H1 (cell line): ENCODE data around the gene ATP5PB. TPM values are rescaled to one million over a fixed set of nuclear protein-coding genes. Genes with fewer than 3 reads are reported as not detected.

ENCODE experiments used
- CTCF ChIA-PET: fragments of 300-600 bp; sonication (Branson Sonifier 250); formaldehyde crosslinking; loops from one replicate; lab custom pipeline; 2021; ENCODE audit not compliant: partially characterized antibody; lab: Charles Lee
- POLR2A ChIA-PET: fragments of 300-600 bp; sonication (Branson Sonifier 250); formaldehyde crosslinking; loops from one replicate; lab custom pipeline; 2021; ENCODE audit warnings: inconsistent platforms; ENCODE audit not compliant: partially characterized antibody; lab: Charles Lee
- DNase-seq, 2 experiments: peaks; one replicate each; pipeline versions ENCODE4 v3.0.0 to v3.0.0-alpha.2; 2010 to 2022; ENCODE audit warnings: low spot score in 2 of 2, low read depth in 1 of 2, mixed read lengths in 1 of 2
- FAIRE-seq: peaks from 2 replicates; lab custom pipeline; 2011; peaks lifted over from hg19 to GRCh38; lab: Jason Lieb, UNC
- H2AFZ ChIP-seq: 2 replicates; pipeline ENCODE4 v1.8.1; 2012; ENCODE audit warnings: low read length, inconsistent platforms
- H2AK5ac ChIP-seq: 2 replicates; pipeline ENCODE4 v1.6.1; 2013; ENCODE audit warnings: low read depth, low read length
- H2BK120ac ChIP-seq: replicated peaks from 2 replicates; pipeline ENCODE3; 2013; ENCODE audit warnings: low read depth, low read length, inconsistent platforms
- H2BK12ac ChIP-seq: 2 replicates; pipeline ENCODE4 v1.6.1; 2013; ENCODE audit warnings: low read depth, low read length
- H2BK15ac ChIP-seq: 2 replicates; pipeline ENCODE4 v1.6.1; 2013; ENCODE audit warnings: low read length
- H2BK20ac ChIP-seq: 2 replicates; pipeline ENCODE4 v1.6.1; 2013; ENCODE audit warnings: low read length
- H2BK5ac ChIP-seq: 2 replicates; pipeline ENCODE4 v1.6.1; 2013; ENCODE audit warnings: low read depth, low read length
- H3K14ac ChIP-seq: 2 replicates; pipeline ENCODE4 v1.6.1; 2013; ENCODE audit warnings: inconsistent platforms; ENCODE audit not compliant: insufficient read length
- H3K18ac ChIP-seq: 2 replicates; pipeline ENCODE4 v1.6.1; 2013; ENCODE audit warnings: low read length; ENCODE audit errors: extremely low read depth
- H3K23ac ChIP-seq: 2 replicates; pipeline ENCODE4 v1.6.1; 2013; ENCODE audit warnings: inconsistent platforms; ENCODE audit not compliant: insufficient read length
- H3K23me2 ChIP-seq: 2 replicates; pipeline ENCODE4 v1.6.1; 2013; ENCODE audit warnings: low read depth, low read length
- H3K27ac ChIP-seq: 2 replicates; pipeline ENCODE4 v1.6.1; 2011; ENCODE audit warnings: low read depth, low read length, inconsistent platforms
- H3K27me3 ChIP-seq, 4 experiments: replicated peaks in 1 of 4; 1 replicate in 1 of 4; 2 replicates in 3 of 4; pipeline versions ENCODE4 v1.6.1 to v1.8.1; 2011 to 2013; ENCODE audit warnings: low read length in 3 of 4, mild to moderate bottlenecking in 3 of 4, inconsistent platforms in 2 of 4, mixed read lengths in 2 of 4, moderate library complexity in 1 of 4; ENCODE audit not compliant: control insufficient read depth in 3 of 4, insufficient read depth in 3 of 4; ENCODE audit errors: extremely low read depth in 1 of 4
- H3K36me3 ChIP-seq, 4 experiments: 2 replicates each; pipeline versions ENCODE4 v1.6.1 to v1.8.1; 2011 to 2013; ENCODE audit warnings: mild to moderate bottlenecking in 4 of 4, low read length in 3 of 4, moderate library complexity in 2 of 4, control low read depth in 1 of 4, inconsistent platforms in 1 of 4; ENCODE audit not compliant: insufficient read depth in 4 of 4, control insufficient read depth in 2 of 4
- H3K4ac ChIP-seq: replicated peaks from 2 replicates; pipeline ENCODE3; 2013; ENCODE audit warnings: low read length, low read depth, mixed read lengths, inconsistent platforms; ENCODE audit not compliant: insufficient read length
- H3K4me1 ChIP-seq, 4 experiments: replicated peaks in 1 of 4; 1 replicate in 1 of 4; 2 replicates in 3 of 4; pipeline versions ENCODE4 v1.6.1 to v1.8.1; 2011 to 2013; ENCODE audit warnings: low read length in 3 of 4, inconsistent platforms in 2 of 4, mixed read lengths in 1 of 4; ENCODE audit not compliant: insufficient read depth in 4 of 4, control insufficient read depth in 3 of 4
- H3K4me2 ChIP-seq, 2 experiments: 2 replicates each; pipeline versions ENCODE4 v1.6.1 to v1.8.1; 2011 to 2013; ENCODE audit warnings: low read depth in 2 of 2, low read length in 2 of 2, control low read depth in 1 of 2, inconsistent platforms in 1 of 2, mild to moderate bottlenecking in 1 of 2; ENCODE audit not compliant: insufficient read depth in 1 of 2
- H3K4me3 ChIP-seq, 4 experiments: fragments of 200-600, 300-600 bp in 1 of 4; sonication (generic), shearing (Covaris generic), sonication (Bioruptor Twin) in 1 of 4; 2 replicates each; pipeline versions ENCODE4 v1.5.1 to v1.8.1; 2011 to 2016; ENCODE audit warnings: low read length in 4 of 4, low read depth in 3 of 4, control low read depth in 2 of 4, inconsistent platforms in 2 of 4, mild to moderate bottlenecking in 2 of 4, mixed read lengths in 1 of 4, moderate library complexity in 1 of 4; ENCODE audit not compliant: insufficient read depth in 2 of 4; ENCODE audit errors: extremely low read depth in 1 of 4
- H3K56ac ChIP-seq: replicated peaks from 2 replicates; pipeline ENCODE3; 2013; ENCODE audit warnings: low read depth, mild to moderate bottlenecking, mixed read lengths, low read length, inconsistent platforms; ENCODE audit not compliant: insufficient read length
- H3K79me1 ChIP-seq: 2 replicates; pipeline ENCODE4 v1.6.1; 2013; ENCODE audit warnings: low read depth, low read length, control low read depth
- H3K79me2 ChIP-seq, 2 experiments: 2 replicates each; pipeline versions ENCODE4 v1.6.1 to v1.8.1; 2012 to 2013; ENCODE audit warnings: low read length in 2 of 2, mild to moderate bottlenecking in 2 of 2, inconsistent platforms in 1 of 2; ENCODE audit not compliant: insufficient read depth in 2 of 2, control insufficient read depth in 1 of 2
- H3K9ac ChIP-seq, 4 experiments: replicated peaks in 1 of 4; 1 replicate in 1 of 4; 2 replicates in 3 of 4; pipeline versions ENCODE4 v1.6.1 to v1.8.1; 2011 to 2013; ENCODE audit warnings: low read depth in 3 of 4, low read length in 3 of 4, control low read depth in 2 of 4, mild to moderate bottlenecking in 2 of 4, moderate library complexity in 2 of 4, inconsistent platforms in 1 of 4; ENCODE audit errors: extremely low read depth in 1 of 4
- H3K9me3 ChIP-seq, 2 experiments: 2 replicates each; pipeline versions ENCODE4 v1.6.1 to v1.8.1; 2012 to 2013; ENCODE audit warnings: mild to moderate bottlenecking in 2 of 2, moderate library complexity in 2 of 2, control low read depth in 1 of 2, inconsistent platforms in 1 of 2, low read depth in 1 of 2, low read length in 1 of 2, mixed read lengths in 1 of 2; ENCODE audit not compliant: insufficient read depth in 2 of 2
- H4K20me1 ChIP-seq, 2 experiments: replicated peaks in 1 of 2; 2 replicates each; pipeline versions ENCODE3 to v1.8.1; 2011 to 2013; ENCODE audit warnings: inconsistent platforms in 2 of 2, low read length in 2 of 2, mild to moderate bottlenecking in 1 of 2; ENCODE audit not compliant: insufficient read depth in 2 of 2, control insufficient read depth in 1 of 2
- H4K5ac ChIP-seq: 2 replicates; pipeline ENCODE4 v1.6.1; 2013; ENCODE audit warnings: low read length, low read depth, mixed read lengths, inconsistent platforms; ENCODE audit not compliant: insufficient read length
- H4K8ac ChIP-seq: 2 replicates; pipeline ENCODE4 v1.8.0; 2013; ENCODE audit warnings: mild to moderate bottlenecking, moderate library complexity, low read length, inconsistent platforms; ENCODE audit not compliant: insufficient read depth; ENCODE audit errors: extremely low read depth
- H4K91ac ChIP-seq: replicated peaks from 2 replicates; pipeline ENCODE3; 2013; ENCODE audit warnings: low read length, mixed read lengths, inconsistent platforms; ENCODE audit not compliant: insufficient read length
- BRCA1 ChIP-seq: IDR thresholded peaks from 2 replicates; pipeline ENCODE4 v1.6.1; 2012; ENCODE audit warnings: low read depth, low read length, improper control_type of control experiment
- CHD2 ChIP-seq: IDR thresholded peaks from 2 replicates; pipeline ENCODE4 v1.6.1; 2012; ENCODE audit warnings: low read length, improper control_type of control experiment
- EGR1 ChIP-seq: IDR thresholded peaks from 2 replicates; pipeline ENCODE4 v1.6.1; 2011; ENCODE audit warnings: low read depth, low read length, borderline replicate concordance
- HDAC2 ChIP-seq, 2 experiments: fragments of 300-600 bp in 1 of 2; sonication (generic) in 1 of 2; IDR thresholded peaks; 2 replicates each; pipeline ENCODE4 v1.6.1; 2011 to 2012; ENCODE audit warnings: low read depth in 2 of 2, low read length in 2 of 2, mild to moderate bottlenecking in 2 of 2, moderate library complexity in 2 of 2, borderline replicate concordance in 1 of 2, inconsistent platforms in 1 of 2
- JUN ChIP-seq: IDR thresholded peaks from 2 replicates; pipeline ENCODE4 v1.6.1; 2011; ENCODE audit warnings: low read depth, mild to moderate bottlenecking, improper control_type of control experiment, low read length
- JUND ChIP-seq: IDR thresholded peaks from 2 replicates; pipeline ENCODE4 v1.6.1; 2011; ENCODE audit warnings: mild to moderate bottlenecking, improper control_type of control experiment, low read length
- KDM4A ChIP-seq: IDR thresholded peaks from one replicate; pipeline ENCODE4 v1.7.1; 2012; ENCODE audit warnings: low read depth, mild to moderate bottlenecking, moderate library complexity, low read length, inconsistent platforms; ENCODE audit not compliant: severe bottlenecking
- POU5F1 ChIP-seq: IDR thresholded peaks from 2 replicates; pipeline ENCODE4 v1.6.1; 2011; ENCODE audit warnings: low read depth, mild to moderate bottlenecking, low read length, moderate library complexity
- RAD21 ChIP-seq, 2 experiments: IDR thresholded peaks in 1 of 2; conservative IDR thresholded peaks in 1 of 2; 2 replicates each; pipeline ENCODE4 v1.6.1; 2011; ENCODE audit warnings: low read depth in 2 of 2, low read length in 2 of 2, improper control_type of control experiment in 1 of 2, inconsistent platforms in 1 of 2, mild to moderate bottlenecking in 1 of 2, moderate library complexity in 1 of 2
- SIRT6 ChIP-seq: IDR thresholded peaks from one replicate; pipeline ENCODE4 v1.7.1; 2012; ENCODE audit warnings: low read length, inconsistent platforms
- SP2 ChIP-seq: IDR thresholded peaks from 2 replicates; pipeline ENCODE4 v1.6.1; 2012; ENCODE audit warnings: mild to moderate bottlenecking, low read length, inconsistent platforms
- TCF12 ChIP-seq: IDR thresholded peaks from 2 replicates; pipeline ENCODE4 v1.6.1; 2011; ENCODE audit warnings: low read depth, mild to moderate bottlenecking, low read length
- ZNF274 ChIP-seq: IDR thresholded peaks from 2 replicates; pipeline ENCODE4 v1.7.0; 2012; ENCODE audit warnings: low read length, borderline replicate concordance; ENCODE audit errors: extremely low read depth
- WGBS, 2 experiments: shearing (Covaris generic) in 1 of 2; methylation state at CpG; one replicate each; pipeline versions ENCODE4 v1.1.6 to v1.1.7; 2013 to 2015; ENCODE audit warnings: low lambda C conversion rate in 2 of 2, mixed read lengths in 2 of 2, inconsistent platforms in 1 of 2, low coverage in 1 of 2, missing lambda C conversion rate in 1 of 2; ENCODE audit not compliant: insufficient replicate concordance in 2 of 2, insufficient coverage in 1 of 2, insufficient read length in 1 of 2; ENCODE audit errors: extremely low coverage in 1 of 2, missing lambda C conversion rate in 1 of 2; 5-methylcytosine and 5-hydroxymethylcytosine counted together
- polyA plus RNA-seq, 7 experiments: library from polyadenylated mRNA; depleted of rRNA in 3 of 7; stranded (reverse) in 5 of 7; unstranded in 2 of 7; fragments of >200 nt in 5 of 7; fragments of 200-250 nt in 2 of 7; gene quantifications; 1 replicate in 5 of 7; 2 replicates in 1 of 7; 4 replicates in 1 of 7; pipeline versions ENCODE4 v1.2.1 to v1.2.3, GENCODE V29; 2011 to 2013; ENCODE audit warnings: missing spikeins in 2 of 7, mixed read lengths in 2 of 7
- total RNA-seq: library from RNA; stranded (reverse); fragmentation: NEBNext Ultra II Directional; extraction: Animal tissue kit (Norgen Biotek cat#: 25700); gene quantifications from 2 replicates; pipeline ENCODE4 v1.2.1, GENCODE V29; 2021

ATP5PB gene
- total and polyA plus RNA-seq, 2 of the 8 experiments (the other 6 are each of a cell fraction or from before 2014, with no cell fraction given): 232 to 262 TPM

DNA sequence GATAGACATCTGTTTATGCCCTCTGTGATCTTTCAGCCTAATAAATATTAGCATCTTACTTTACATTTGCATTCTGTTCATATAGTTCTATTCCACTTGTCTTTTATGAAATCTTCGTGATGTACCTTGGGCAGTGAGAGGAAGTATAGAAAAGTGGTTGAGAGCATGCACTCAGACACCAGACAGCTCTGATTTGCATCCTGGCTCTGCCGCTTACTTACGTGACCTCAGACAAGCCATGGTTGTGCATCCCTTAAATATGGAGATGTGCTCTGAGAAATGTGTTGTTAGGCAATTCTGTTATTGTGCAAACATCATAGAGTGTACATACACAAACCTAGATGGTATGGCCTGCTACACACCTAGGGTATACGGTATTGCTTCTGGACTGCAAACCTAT lies 44.7 kb upstream of the ATP5PB start:
- CTCF ChIA-PET: interaction anchor here (0.8 to 3.4 kb wide), 3 partner anchors 29 to 181 kb away, joined by 3 to 13 read pairs (median 4); no protein-coding TSS in a partner anchor
- POLR2A ChIA-PET: interaction anchor here (1.3 to 1.6 kb wide), 2 partner anchors 13 to 43 kb away, joined by 3 read pairs; no protein-coding TSS in a partner anchor

More for the DNA sequence above, 44.7 kb upstream of the ATP5PB start:
- Histone ChIP-seq H3K56ac (no peak overlapping the region), H2BK20ac (no peak overlapping the region), H3K18ac (no peak overlapping the region), H3K79me1 (no peaks in the 10 kb centered on the region), H3K4me2 (no peak overlapping the region), H3K23me2 (no peaks in the 10 kb centered on the region), H2BK15ac (no peak overlapping the region), H3K27me3 (no peaks in the 10 kb centered on the region), H3K4ac (no peak overlapping the region), H2AK5ac (no peak overlapping the region), H3K9ac (no peak overlapping the region), H2BK12ac (no peak overlapping the region), H3K79me2 (no peaks in the 10 kb centered on the region), H4K5ac (no peak overlapping the region), H3K23ac (no peak overlapping the region), H4K91ac (no peak overlapping the region), H3K36me3 (no peaks in the 10 kb centered on the region), H2AFZ (no peak overlapping the region), H2BK120ac (no peak overlapping the region), H3K27ac (no peak overlapping the region), H4K8ac (no peak overlapping the region), H3K4me1 (no peaks in the 10 kb centered on the region), H3K4me3 (no peak overlapping the region), H3K9me3 (no peaks in the 10 kb centered on the region), H3K14ac (no peak overlapping the region), H4K20me1 (no peaks in the 10 kb centered on the region), H2BK5ac (no peak overlapping the region)
- no peak for DNase-seq
- TF ChIP-seq RAD21 (IDR thresholded peaks at IDR 0.05 in 1 of 2, conservative IDR thresholded peaks at IDR 0.05 in 1 of 2; ENCODE audit: low read depth in 2 of 2, low read length in 2 of 2) (no peak), KDM4A (no peak), JUND (no peak), JUN (no peak), CHD2 (no peak), ZNF274 (no peak), HDAC2 (IDR thresholded peaks at IDR 0.05; ENCODE audit: borderline replicate concordance in 1 of 2, low read depth in 2 of 2, low read length in 2 of 2) (no peak), SIRT6 (no peak), SP2 (no peak), POU5F1 (no peak), EGR1 (no peak), BRCA1 (no peak), TCF12 (no peak)
- FAIRE-seq: no peak
- WGBS, 2 experiments: 69% methylated on average over 4 of the region's 4 CpGs; no CpG with 5 or more reads in 1 of the 2 experiments
